Measurements from ENCODE around the gene RPS6KA2. TPM values are rescaled to one million over a fixed set of nuclear protein-coding genes. Genes with fewer than 3 reads are reported as not detected.

The RPS6KA2 gene
- total and polyA plus RNA-seq, 2 donors (not counting 1 experiment from before 2014, with no cell fraction given), result 2.2 to 16.0 TPM

GRCh38 chr6:166439366-166440091 is 187.5 kb downstream of the RPS6KA2 start:
- Histone ChIP-seq H3K27ac (ENCODE audit: low read length in 2 of 2) (no peak overlapping the region), H3K4me1 (ENCODE audit: control insufficient read depth in 2 of 2, insufficient read depth in 2 of 2, low read length in 2 of 2) (peaks cover 4 to 6% of the 10 kb centered on the region in 2 donors), H3K4me2 (replicated peaks; ENCODE audit: low read depth, low read length, poor library complexity, severe bottlenecking) (no peak overlapping the region), H3K4me3 (ENCODE audit: control extremely low read depth in 1 of 5, extremely low read depth in 1 of 5, insufficient read depth in 1 of 5, low read depth in 2 of 5, low read length in 4 of 5) (no peak overlapping the region), H4K20me1 (ENCODE audit: control insufficient read depth, insufficient read depth, low read length, poor library complexity, severe bottlenecking) (no peaks in the 10 kb centered on the region), H2AFZ (ENCODE audit: insufficient read depth, low read depth, low read length, poor library complexity, severe bottlenecking) (no peak overlapping the region), H3K9me3 (ENCODE audit: control extremely low read depth in 1 of 3, control insufficient read depth in 2 of 3, insufficient read depth in 1 of 3, low read length in 2 of 3) (no peaks in the 10 kb centered on the region), H3K27me3 (replicated peaks in 1 of 4; ENCODE audit: control extremely low read depth in 1 of 4, control insufficient read depth in 3 of 4, insufficient read depth in 4 of 4, low read length in 3 of 4) (peaks cover 0 to 31% (median 8%) of the 10 kb centered on the region in 4 experiments), H3K79me2 (ENCODE audit: control insufficient read depth, insufficient read depth, low read length) (no peaks in the 10 kb centered on the region), H3K36me3 (replicated peaks in 1 of 2; ENCODE audit: control extremely low read depth in 1 of 2, control insufficient read depth in 1 of 2, extremely low read depth in 1 of 2, insufficient read depth in 2 of 2, low read length in 1 of 2) (no peaks in the 10 kb centered on the region), H3K9ac (ENCODE audit: low read length) (no peak overlapping the region)
- Mint-ChIP-seq H3K4me3 (no peak overlapping the region), H3K9me3 (ENCODE audit: insufficient read depth) (no peaks in the 10 kb centered on the region), H3K27me3 (peaks cover 49% of the 10 kb centered on the region), H3K4me1 (peaks cover 6% of the 10 kb centered on the region), H3K27ac (no peak overlapping the region)
- DNase-seq (no peak), ATAC-seq (ENCODE audit: low read depth) (no peak)
- intact Hi-C loops (cut with micrococcal nuclease), result no loop called here
- TF ChIP-seq, protein P1, sequence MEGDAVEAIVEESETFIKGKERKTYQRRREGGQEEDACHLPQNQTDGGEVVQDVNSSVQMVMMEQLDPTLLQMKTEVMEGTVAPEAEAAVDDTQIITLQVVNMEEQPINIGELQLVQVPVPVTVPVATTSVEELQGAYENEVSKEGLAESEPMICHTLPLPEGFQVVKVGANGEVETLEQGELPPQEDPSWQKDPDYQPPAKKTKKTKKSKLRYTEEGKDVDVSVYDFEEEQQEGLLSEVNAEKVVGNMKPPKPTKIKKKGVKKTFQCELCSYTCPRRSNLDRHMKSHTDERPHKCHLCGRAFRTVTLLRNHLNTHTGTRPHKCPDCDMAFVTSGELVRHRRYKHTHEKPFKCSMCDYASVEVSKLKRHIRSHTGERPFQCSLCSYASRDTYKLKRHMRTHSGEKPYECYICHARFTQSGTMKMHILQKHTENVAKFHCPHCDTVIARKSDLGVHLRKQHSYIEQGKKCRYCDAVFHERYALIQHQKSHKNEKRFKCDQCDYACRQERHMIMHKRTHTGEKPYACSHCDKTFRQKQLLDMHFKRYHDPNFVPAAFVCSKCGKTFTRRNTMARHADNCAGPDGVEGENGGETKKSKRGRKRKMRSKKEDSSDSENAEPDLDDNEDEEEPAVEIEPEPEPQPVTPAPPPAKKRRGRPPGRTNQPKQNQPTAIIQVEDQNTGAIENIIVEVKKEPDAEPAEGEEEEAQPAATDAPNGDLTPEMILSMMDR (IDR thresholded peaks at IDR 0.05), result no peak
- TF ChIP-seq EZH2 (IDR thresholded peaks at IDR 0.05; ENCODE audit: borderline replicate concordance, insufficient read depth, low read depth, low read length, poor library complexity, severe bottlenecking), result no peak
- ChIA-PET POLR2A (no interaction called here), CTCF (no interaction called here)
- 12% methylated on average over 8 of the region's 10 CpGs for WGBS (ENCODE audit: insufficient coverage)

DNA sequence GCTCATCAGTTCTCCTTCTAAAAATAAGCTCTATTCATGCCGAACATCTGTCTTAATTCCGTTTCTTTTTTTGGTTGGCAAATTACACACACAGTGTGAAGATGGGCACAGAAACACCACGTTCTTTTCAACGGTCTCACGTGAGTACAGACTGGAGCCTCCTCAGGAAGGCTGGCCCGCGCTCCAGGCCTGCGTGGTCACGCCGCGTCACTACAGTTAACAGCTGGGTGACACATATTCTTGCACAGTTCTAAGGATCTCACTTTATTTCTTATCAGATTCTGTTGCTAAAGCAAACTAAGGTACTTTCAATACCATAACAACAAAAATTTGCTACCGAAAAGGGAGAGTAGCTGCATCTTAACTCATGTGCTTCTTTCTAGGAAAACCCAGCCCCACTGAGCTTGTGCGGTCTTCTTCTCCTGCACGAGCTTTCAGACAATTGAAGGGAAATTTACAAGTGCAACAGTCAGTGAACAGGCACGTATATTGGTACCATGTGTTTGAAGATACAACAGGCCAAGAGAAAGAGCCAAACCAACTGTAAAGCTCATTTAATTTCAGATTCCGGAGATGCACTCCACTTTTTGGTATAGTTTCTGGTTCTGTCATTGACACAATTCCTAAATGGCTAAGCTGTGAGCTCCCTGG is 188.7 kb downstream of the RPS6KA2 start:
- Mint-ChIP-seq H3K4me3 (no peak overlapping the region), H3K9me3 (ENCODE audit: insufficient read depth) (no peaks in the 10 kb centered on the region), H3K27me3 (peaks cover 44% of the 10 kb centered on the region), H3K27ac (no peak overlapping the region), H3K4me1 (peaks cover 6% of the 10 kb centered on the region)
- Histone ChIP-seq H3K4me3 (ENCODE audit: control extremely low read depth in 1 of 5, extremely low read depth in 1 of 5, insufficient read depth in 1 of 5, low read depth in 2 of 5, low read length in 4 of 5) (no peak overlapping the region), H4K20me1 (ENCODE audit: control insufficient read depth, insufficient read depth, low read length, poor library complexity, severe bottlenecking) (no peaks in the 10 kb centered on the region), H3K79me2 (ENCODE audit: control insufficient read depth, insufficient read depth, low read length) (no peaks in the 10 kb centered on the region), H3K9ac (ENCODE audit: low read length) (no peak overlapping the region), H3K9me3 (ENCODE audit: control extremely low read depth in 1 of 3, control insufficient read depth in 2 of 3, insufficient read depth in 1 of 3, low read length in 2 of 3) (no peaks in the 10 kb centered on the region), H3K36me3 (replicated peaks in 1 of 2; ENCODE audit: control extremely low read depth in 1 of 2, control insufficient read depth in 1 of 2, extremely low read depth in 1 of 2, insufficient read depth in 2 of 2, low read length in 1 of 2) (no peaks in the 10 kb centered on the region), H3K4me1 (ENCODE audit: control insufficient read depth in 2 of 2, insufficient read depth in 2 of 2, low read length in 2 of 2) (peaks cover 4 to 6% of the 10 kb centered on the region in 2 donors), H3K4me2 (replicated peaks; ENCODE audit: low read depth, low read length, poor library complexity, severe bottlenecking) (no peak overlapping the region), H2AFZ (ENCODE audit: insufficient read depth, low read depth, low read length, poor library complexity, severe bottlenecking) (no peak overlapping the region), H3K27me3 (replicated peaks in 1 of 4; ENCODE audit: control extremely low read depth in 1 of 4, control insufficient read depth in 3 of 4, insufficient read depth in 4 of 4, low read length in 3 of 4) (peaks cover 0 to 29% (median 9%) of the 10 kb centered on the region in 4 experiments), H3K27ac (ENCODE audit: low read length in 2 of 2) (no peak overlapping the region)
- 50% methylated on average over 16 of the region's 16 CpGs for WGBS (ENCODE audit: insufficient coverage)
- TF ChIP-seq, protein P1 (IDR thresholded peaks at IDR 0.05), result no peak
- no peak for TF ChIP-seq EZH2 (IDR thresholded peaks at IDR 0.05; ENCODE audit: borderline replicate concordance, insufficient read depth, low read depth, low read length, poor library complexity, severe bottlenecking)
- DNase-seq (no peak), ATAC-seq (ENCODE audit: low read depth) (no peak)
- POLR2A ChIA-PET, result no interaction called here
- intact Hi-C loops (cut with micrococcal nuclease), result no loop called here
- CTCF ChIA-PET, result no interaction called here

Measured in B cell (primary cell).